Spleen (tissue), 11 donors: ENCODE measurements around the gene UNC13B. TPM values are rescaled to one million over a fixed set of nuclear protein-coding genes. Genes with fewer than 3 reads are reported as not detected.

Experiments
- DNase-seq: peaks from one replicate; pipeline ENCODE4 v3.0.0-alpha.2; 2020
- H3K27ac ChIP-seq, 8 donors: fragments of 200-600 bp; sonication (generic) in 7 of 8; 1 replicate in 4 of 8; 2 replicates in 4 of 8; pipeline versions ENCODE4 v1.5.0 to v1.8.0; 2016 to 2021; ENCODE audit warnings: inconsistent platforms in 4 of 8, mild to moderate bottlenecking in 4 of 8, moderate library complexity in 1 of 8
- H3K27me3 ChIP-seq, 7 donors: fragments of 200-600 bp; sonication (generic) in 6 of 7; replicated peaks in 1 of 7; 1 replicate in 4 of 7; 2 replicates in 3 of 7; pipeline versions ENCODE4 v1.5.0 to v1.8.0; 2016 to 2021; ENCODE audit warnings: inconsistent platforms in 3 of 7, mild to moderate bottlenecking in 1 of 7
- H3K36me3 ChIP-seq, 6 donors: fragments of 200-600 bp; sonication (generic) in 5 of 6; 1 replicate in 4 of 6; 2 replicates in 2 of 6; pipeline versions ENCODE4 v1.5.0 to v1.8.0; 2016 to 2021; ENCODE audit warnings: inconsistent platforms in 2 of 6
- H3K4me1 ChIP-seq, 6 donors: fragments of 200-600 bp; sonication (generic) in 5 of 6; 1 replicate in 3 of 6; 2 replicates in 3 of 6; pipeline versions ENCODE4 v1.5.0 to v1.8.0; 2016 to 2021; ENCODE audit warnings: inconsistent platforms in 3 of 6
- H3K4me3 ChIP-seq, 8 donors: fragments of 200-600 bp; sonication (generic) in 7 of 8; 1 replicate in 4 of 8; 2 replicates in 4 of 8; pipeline versions ENCODE4 v1.5.0 to v1.8.0; 2016 to 2021; ENCODE audit warnings: inconsistent platforms in 4 of 8, mild to moderate bottlenecking in 4 of 8, moderate library complexity in 2 of 8
- H3K9me3 ChIP-seq, 8 donors: fragments of 200-600 bp; sonication (generic) in 7 of 8; 1 replicate in 4 of 8; 2 replicates in 4 of 8; pipeline versions ENCODE4 v1.5.0 to v1.8.0; 2016 to 2021; ENCODE audit warnings: inconsistent platforms in 4 of 8
- CTCF ChIP-seq, 11 experiments: fragments of 200-600 bp in 7 of 11; fragments of 450-650 bp in 4 of 11; sonication (generic) in 4 of 11; IDR thresholded peaks in 8 of 11; conservative IDR thresholded peaks in 3 of 11; 1 replicate in 7 of 11; 2 replicates in 4 of 11; pipeline versions ENCODE4 v1.4.0 to v1.8.0; 2016 to 2021; ENCODE audit warnings: antibody characterized with exemption in 11 of 11, inconsistent platforms in 4 of 11, mild to moderate bottlenecking in 1 of 11
- POLR2A ChIP-seq, 3 donors: fragments of 450-650 bp; IDR thresholded peaks; one replicate each; pipeline ENCODE4 v1.5.1; 2017; ENCODE audit warnings: antibody characterized with exemption in 3 of 3, mild to moderate bottlenecking in 1 of 3
- POLR2AphosphoS5 ChIP-seq, 3 donors: sonication (generic); formaldehyde crosslinking; IDR thresholded peaks; one replicate each; pipeline ENCODE4 v1.5.1; 2017; ENCODE audit warnings: antibody characterized with exemption in 3 of 3
- WGBS, 5 donors: extraction: QIAGEN DNeasy Blood & Tissue Kit in 3 of 5; methylation state at CpG; one replicate each; pipeline versions ENCODE4 v1.1.5 to v1.1.7; 2013 to 2018; 5-methylcytosine and 5-hydroxymethylcytosine counted together
- intact Hi-C: fragments of 100-400 bp; cut with DNase I; formaldehyde crosslinking; loops from one replicate; pipeline ENCODE4 v1.15.0; 2023; ENCODE audit warnings: low total_unique reads
- polyA plus RNA-seq, 3 donors: library from polyadenylated mRNA; stranded (reverse); fragments of 200-250 nt; gene quantifications; one replicate each; pipeline ENCODE4 v1.2.1, GENCODE V29; 2013
- total RNA-seq, 7 donors: library from RNA; depleted of rRNA in 3 of 7; stranded (reverse); fragments of >200 nt in 3 of 7; fragmentation: NEBNext Ultra II Directional in 4 of 7; extraction: Animal tissue kit (Norgen Biotek cat#: 25700) in 4 of 7; gene quantifications; one replicate each; pipeline versions ENCODE4 v1.1.0 to v1.2.1, GENCODE V29; 2016 to 2021
- donor health status: healthy with polysubstance abuse.
- donor health status: DM: no; HTN: no; CAD: no; lungs with moderate emphysema.
- donor health status: DM: no; HTN: no; CAD: no.
- donor health status: Bipolar disorder and iron deficiency.
- donor health status: healthy.
- donor health status: DM: no; HTN: no; CAD: no.
- donor health status: DM: yes; HTN: yes; CAD: no.

The UNC13B gene
- total and polyA plus RNA-seq, 10 donors: 2.4 to 18.7 (median 12.1) TPM

GRCh38 chr9:35114840-35115628 lies 46.8 kb upstream of the UNC13B start:
- Histone ChIP-seq H3K4me1 (peaks cover 39 to 73% (median 61%) of the 10 kb centered on the region in 6 donors), H3K27ac (peak overlapping the region; percentile 72 to 96 (median 88)), H3K36me3 (no peaks in the 10 kb centered on the region), H3K27me3 (no peaks in the 10 kb centered on the region), H3K4me3 (peak overlapping the region; percentile 56 to 88 (median 65)), H3K9me3 (no peaks in the 10 kb centered on the region)
- WGBS, 5 donors: 3 to 8% (median 6%) methylated on average over 12 of the region's 12 CpGs
- intact Hi-C loops: loop anchor here (5.0 kb wide), 2 partner anchors 142 to 362 kb away; no protein-coding TSS in a partner anchor
- TF ChIP-seq POLR2A (IDR thresholded peaks at IDR 0.05) (peak in 1 of 3 donors; percentile 15), CTCF (IDR thresholded peaks at IDR 0.05 in 8 of 11, conservative IDR thresholded peaks at IDR 0.05 in 3 of 11) (no peak), POLR2AphosphoS5 (IDR thresholded peaks at IDR 0.05) (peak; percentile 38 to 69 (median 60))
- peak; percentile 91 for DNase-seq

GRCh38 chr9:35115680-35116538 lies 45.9 kb upstream of the UNC13B start, which contains the start of gene ATOSB:
ATOSB (minus strand) TSS chr9:35115862; CDS start chr9:35108274, 7,588 bp downstream.
- intact Hi-C loops: loop anchor here (5.0 kb wide), 2 partner anchors 141 to 361 kb away; no protein-coding TSS in a partner anchor
- Histone ChIP-seq H3K4me3 (peak within 1 kb of the TSS; percentile 56 to 88 (median 65)), H3K9me3 (no peaks in the 10 kb centered on the region), H3K4me1 (peaks cover 34 to 64% (median 53%) of the 10 kb centered on the region in 6 donors), H3K27ac (peak within 1 kb of the TSS; percentile 72 to 96 (median 88)), H3K27me3 (no peaks in the 10 kb centered on the region), H3K36me3 (no peaks in the 10 kb centered on the region)
- TF ChIP-seq POLR2A (IDR thresholded peaks at IDR 0.05): peak in 1 of 3 donors; percentile 63
- peak; percentile 69 to 88 (median 88) for TF ChIP-seq POLR2AphosphoS5 (IDR thresholded peaks at IDR 0.05)
- TF ChIP-seq CTCF (IDR thresholded peaks at IDR 0.05 in 8 of 11, conservative IDR thresholded peaks at IDR 0.05 in 3 of 11): no peak
- DNase-seq: peak; percentile 99
- 0 to 1% (median 0%) methylated on average over 50 to 54 of the region's 54 CpGs for WGBS, 5 donors

DNA sequence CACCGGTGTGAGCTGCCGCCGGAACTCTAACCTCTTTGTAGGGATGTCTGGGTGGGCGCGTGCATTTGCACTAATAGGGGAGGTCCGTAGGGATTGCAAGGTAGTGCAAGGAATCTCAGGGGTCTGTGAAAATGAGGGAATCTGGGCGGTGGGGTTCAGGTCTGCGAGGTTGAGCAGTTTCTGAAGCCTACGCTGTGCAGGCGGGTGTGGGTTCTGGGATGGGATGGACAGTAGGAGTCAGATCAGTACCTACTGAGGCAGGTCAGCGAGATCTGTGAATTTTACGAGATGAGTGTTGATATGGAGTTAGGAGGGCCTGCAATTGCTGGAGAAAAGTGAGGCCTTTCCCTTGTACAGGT lies 45.3 kb upstream of the UNC13B start:
- H3K27me3 ChIP-seq: no peaks in the 10 kb centered on the region
- no peaks in the 10 kb centered on the region for H3K9me3 ChIP-seq
- WGBS, 5 donors: 0 to 1% (median 1%) methylated on average over 12 of the region's 12 CpGs
- peak overlapping the region; percentile 49 to 96 (median 88) for H3K27ac ChIP-seq
- peaks cover 32 to 58% (median 49%) of the 10 kb centered on the region in 6 donors for H3K4me1 ChIP-seq
- no peaks in the 10 kb centered on the region for H3K36me3 ChIP-seq
- intact Hi-C loops: loop anchor here (5.0 kb wide), 2 partner anchors 141 to 361 kb away; no protein-coding TSS in a partner anchor
- no peak for TF ChIP-seq POLR2AphosphoS5 (IDR thresholded peaks at IDR 0.05)
- H3K4me3 ChIP-seq: peak overlapping the region; percentile 56 to 88 (median 65)
- DNase-seq: no peak

- Histone ChIP-seq H3K4me1 (peaks cover 28 to 53% (median 45%) of the 10 kb centered on the region in 6 donors), H3K27me3 (no peaks in the 10 kb centered on the region), H3K4me3 (peak overlapping the region; percentile 56 to 88 (median 65)), H3K36me3 (no peaks in the 10 kb centered on the region), H3K9me3 (no peaks in the 10 kb centered on the region), H3K27ac (peak overlapping the region; percentile 49 to 96 (median 88))
- intact Hi-C loops: loop anchor here (5.0 kb wide), 2 partner anchors 140 to 360 kb away; no protein-coding TSS in a partner anchor
- DNase-seq: peak; percentile 96
- WGBS, 5 donors: 21 to 34% (median 29%) methylated on average over 30 of the region's 30 CpGs
- no peak for TF ChIP-seq POLR2A (IDR thresholded peaks at IDR 0.05)
- peak in 2 of 3 donors; percentile 33 to 39 for TF ChIP-seq POLR2AphosphoS5 (IDR thresholded peaks at IDR 0.05)
- peak; percentile 84 to 97 (median 93) for TF ChIP-seq CTCF (IDR thresholded peaks at IDR 0.05 in 8 of 11, conservative IDR thresholded peaks at IDR 0.05 in 3 of 11)
Measured at GRCh38 chr9:35116898-35117551, 44.8 kb upstream of the UNC13B start.
